NB4 (cell line): ENCODE results near the gene DNAAF1.
"Not testable (repeated sequence)": the region's sequence is repeated elsewhere in the genome, so short reads cannot be mapped to it uniquely, and the experiment has no call there.

Experiments
- DNase-seq: peaks from one replicate; pipeline ENCODE4 v3.0.0; 2010; ENCODE audit warnings: low read depth
- H3K4me3 ChIP-seq: one replicate; pipeline ENCODE4 v1.5.1; 2011; ENCODE audit warnings: mild to moderate bottlenecking, low read depth, low read length, moderate library complexity
- MAX ChIP-seq: IDR thresholded peaks from 2 replicates; pipeline ENCODE4 v1.6.1; 2011; ENCODE audit warnings: low read depth, low read length
- MYC ChIP-seq: IDR thresholded peaks from 2 replicates; pipeline ENCODE4 v1.6.1; 2011; ENCODE audit warnings: low read depth, low read length
- POLR2A ChIP-seq: IDR thresholded peaks from 2 replicates; pipeline ENCODE4 v1.6.1; 2011; ENCODE audit warnings: mild to moderate bottlenecking; ENCODE audit not compliant: insufficient read length; ENCODE audit errors: extremely low read depth
- TF ChIP-seq, protein P1 (sequence below): IDR thresholded peaks from one replicate; pipeline ENCODE4 v1.5.1; 2012; ENCODE audit warnings: low read depth, low read length

DNAAF1 gene

GRCh38 chr16:84214451-84215066, 69.5 kb downstream of the DNAAF1 start:
- DNase-seq, result peak; percentile 57
- TF ChIP-seq MYC (peak; percentile 51; the same call in 1 of the 2 replicates), POLR2A (no peak), MAX (peak; percentile 63; the same call in 1 of the 2 replicates)
- TF ChIP-seq, protein P1, sequence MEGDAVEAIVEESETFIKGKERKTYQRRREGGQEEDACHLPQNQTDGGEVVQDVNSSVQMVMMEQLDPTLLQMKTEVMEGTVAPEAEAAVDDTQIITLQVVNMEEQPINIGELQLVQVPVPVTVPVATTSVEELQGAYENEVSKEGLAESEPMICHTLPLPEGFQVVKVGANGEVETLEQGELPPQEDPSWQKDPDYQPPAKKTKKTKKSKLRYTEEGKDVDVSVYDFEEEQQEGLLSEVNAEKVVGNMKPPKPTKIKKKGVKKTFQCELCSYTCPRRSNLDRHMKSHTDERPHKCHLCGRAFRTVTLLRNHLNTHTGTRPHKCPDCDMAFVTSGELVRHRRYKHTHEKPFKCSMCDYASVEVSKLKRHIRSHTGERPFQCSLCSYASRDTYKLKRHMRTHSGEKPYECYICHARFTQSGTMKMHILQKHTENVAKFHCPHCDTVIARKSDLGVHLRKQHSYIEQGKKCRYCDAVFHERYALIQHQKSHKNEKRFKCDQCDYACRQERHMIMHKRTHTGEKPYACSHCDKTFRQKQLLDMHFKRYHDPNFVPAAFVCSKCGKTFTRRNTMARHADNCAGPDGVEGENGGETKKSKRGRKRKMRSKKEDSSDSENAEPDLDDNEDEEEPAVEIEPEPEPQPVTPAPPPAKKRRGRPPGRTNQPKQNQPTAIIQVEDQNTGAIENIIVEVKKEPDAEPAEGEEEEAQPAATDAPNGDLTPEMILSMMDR, result no peak
- no peak overlapping the region for H3K4me3 ChIP-seq

DNA sequence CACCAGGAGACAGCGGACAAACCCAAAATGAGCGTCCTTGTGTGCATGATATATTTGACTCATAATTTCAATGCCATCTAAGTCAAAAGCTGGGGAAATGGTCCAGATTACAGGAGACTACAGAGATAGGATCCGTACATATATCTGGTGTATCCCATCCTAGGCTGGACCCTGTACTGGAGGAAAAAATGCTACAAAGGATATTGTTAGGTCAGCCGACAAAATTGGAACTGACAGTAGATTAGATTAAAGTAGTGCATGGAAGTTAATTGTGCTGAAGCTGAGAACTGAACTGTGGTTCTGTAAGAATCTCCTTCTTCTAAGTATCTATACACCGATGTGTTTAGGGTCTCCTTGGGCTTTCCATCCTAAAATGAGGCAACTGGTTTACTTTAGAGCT, 70.4 kb downstream of the DNAAF1 start:
- H3K4me3 ChIP-seq, result no peak overlapping the region
- no peak for DNase-seq
- TF ChIP-seq, protein P1, result no peak
- TF ChIP-seq MYC (no peak), MAX (no peak), POLR2A (no peak)

DNA sequence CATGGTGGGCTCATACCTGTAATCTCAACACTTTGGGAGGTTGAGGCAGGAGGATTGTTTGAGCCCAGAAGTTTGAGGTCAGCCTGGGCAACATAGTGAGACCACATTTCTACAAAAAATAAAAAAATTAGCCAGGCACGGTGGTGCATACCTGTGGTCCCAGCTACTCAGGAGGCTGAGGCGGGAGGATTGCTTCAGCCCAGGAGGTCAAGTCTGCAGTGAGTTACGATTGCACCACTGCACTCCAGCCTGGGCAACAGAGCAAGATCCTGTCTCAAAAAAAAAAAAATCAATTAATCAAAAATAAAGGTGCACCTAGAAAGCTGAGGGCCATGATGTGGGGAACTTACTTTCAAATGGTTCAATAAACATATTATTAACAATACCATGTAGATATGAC, 71.0 kb downstream of the DNAAF1 start:
- H3K4me3 ChIP-seq, DNase-seq: not testable (repeated sequence)

DNA sequence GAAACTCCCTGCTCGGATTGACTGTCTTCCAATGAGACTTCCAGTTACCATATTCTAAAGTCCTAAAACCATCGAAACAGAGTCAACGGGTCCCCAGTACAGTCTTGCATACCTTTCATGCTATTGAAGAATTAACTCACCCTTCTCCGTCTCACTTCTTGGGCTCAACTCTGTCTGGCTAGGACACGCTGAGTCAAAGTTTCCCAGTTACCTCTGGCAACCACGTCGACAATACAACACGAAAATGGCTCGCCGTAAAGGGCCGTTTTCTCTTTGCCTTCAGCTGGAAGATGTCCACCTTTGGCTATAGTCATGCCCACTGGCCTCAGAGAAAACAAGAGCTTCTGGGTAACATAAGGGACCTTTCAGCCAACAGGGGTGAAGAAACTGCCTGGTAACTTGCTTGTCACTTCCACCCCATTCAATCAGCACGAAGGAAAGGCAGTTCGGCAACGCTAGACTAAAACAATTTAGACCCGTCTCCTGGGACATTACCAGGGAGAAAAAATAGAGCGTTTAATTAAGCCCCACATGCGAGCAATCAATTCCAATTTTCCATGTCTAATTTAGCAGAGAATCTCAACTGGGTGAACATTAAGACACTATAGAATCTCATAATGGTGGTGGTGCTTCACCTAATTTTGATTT, 73.2 kb downstream of the DNAAF1 start:
- TF ChIP-seq, protein P1, result no peak
- TF ChIP-seq POLR2A (no peak), MAX (no peak), MYC (no peak)
- DNase-seq, result no peak
- H3K4me3 ChIP-seq, result no peak overlapping the region

- TF ChIP-seq MYC, result no peak
- no peak overlapping the region for H3K4me3 ChIP-seq
- DNase-seq, result no peak
Observed at GRCh38 chr16:84218956-84219355, 73.8 kb downstream of the DNAAF1 start.

- no peak for TF ChIP-seq MAX
- no peak for TF ChIP-seq MYC
- TF ChIP-seq, protein P1, result no peak
- no peak for TF ChIP-seq POLR2A
- DNase-seq, result no peak
- H3K4me3 ChIP-seq, result no peak overlapping the region
Observed at GRCh38 chr16:84220851-84221250, 75.7 kb downstream of the DNAAF1 start.

DNA sequence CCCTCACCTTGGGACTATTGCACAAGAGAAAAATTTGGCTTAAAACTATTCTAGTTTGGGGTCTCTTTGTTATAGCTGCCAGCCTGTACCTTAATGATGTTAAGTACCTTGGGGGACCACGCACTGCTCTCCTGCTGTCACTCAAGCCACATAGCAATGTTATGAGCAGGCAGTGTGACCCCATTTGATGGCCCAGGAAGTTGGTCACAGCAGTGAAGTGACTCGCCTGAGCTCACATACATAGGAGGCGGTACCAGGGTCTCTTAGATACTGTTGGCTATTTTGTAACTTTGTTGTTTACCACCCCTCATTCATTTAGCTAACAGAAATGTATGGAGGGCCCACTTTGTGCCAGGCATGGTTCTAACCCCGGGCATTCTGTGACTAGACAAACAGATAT, 78.3 kb downstream of the DNAAF1 start:
- DNase-seq, result peak; percentile 30
- no peak for TF ChIP-seq MAX
- TF ChIP-seq POLR2A, result no peak
- TF ChIP-seq, protein P1, result no peak
- no peak for TF ChIP-seq MYC

More for the DNA sequence above, 78.3 kb downstream of the DNAAF1 start:
- no peak overlapping the region for H3K4me3 ChIP-seq
